ENCODE data around the gene CRMP1. TPM values are rescaled to one million over a fixed set of nuclear protein-coding genes. Genes with fewer than 3 reads are reported as not detected.

The CRMP1 gene
- total and polyA plus RNA-seq, 2 donors (not counting 3 experiments of a cell fraction or from before 2014, with no cell fraction given) = 0.06 TPM; not detected in 1

DNA sequence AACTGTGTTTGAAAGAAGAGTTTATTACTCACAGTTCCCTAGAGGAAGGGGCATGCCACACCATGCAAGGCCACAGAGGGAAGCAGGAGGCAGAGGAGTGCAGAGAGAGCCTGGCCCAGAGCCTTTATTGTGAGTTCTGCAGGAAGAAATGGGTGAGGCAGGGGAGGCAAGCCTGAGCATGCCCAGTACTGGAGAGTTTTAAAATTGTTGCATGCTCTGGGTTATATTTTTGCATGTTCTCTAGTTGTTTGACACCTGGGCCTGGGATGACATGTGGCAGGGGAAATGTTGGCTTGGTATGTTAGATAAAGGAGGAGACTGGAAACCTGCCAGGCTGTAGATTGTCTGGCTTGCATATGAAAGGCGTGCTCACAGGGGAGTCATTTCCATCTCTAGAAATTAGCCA lies 19.7 kb upstream of the CRMP1 start:
- Histone ChIP-seq H3K9ac (replicated peaks; ENCODE audit: extremely low read depth, insufficient read depth, low read length) (no peak overlapping the region), H2AFZ (ENCODE audit: low read depth, low read length) (no peak overlapping the region), H3K27ac (ENCODE audit: insufficient read depth, low read depth, low read length) (no peak overlapping the region), H3K4me3 (replicated peaks in 1 of 3; ENCODE audit: insufficient read depth in 1 of 3, low read depth in 1 of 3, low read length in 3 of 3) (no peak overlapping the region), H3K9me1 (replicated peaks; ENCODE audit: control insufficient read depth, extremely low read depth, insufficient read depth, low read length) (no peaks in the 10 kb centered on the region), H3K27me3 (ENCODE audit: control insufficient read depth in 2 of 2, insufficient read depth in 2 of 2, low read length in 2 of 2) (no peaks in the 10 kb centered on the region), H3K4me2 (ENCODE audit: insufficient read depth, low read length) (no peak overlapping the region), H3K79me2 (ENCODE audit: control insufficient read depth, insufficient read depth, low read length) (no peaks in the 10 kb centered on the region), H3K9me3 (replicated peaks; ENCODE audit: control insufficient read depth, insufficient read depth, low read length) (no peaks in the 10 kb centered on the region), H4K20me1 (replicated peaks; ENCODE audit: control insufficient read depth, extremely low read depth, insufficient read depth, low read length) (no peaks in the 10 kb centered on the region), H3K4me1 (ENCODE audit: control insufficient read depth, extremely low read depth, insufficient read depth, low read length) (no peaks in the 10 kb centered on the region), H3K36me3 (ENCODE audit: control insufficient read depth in 2 of 2, extremely low read depth in 1 of 2, insufficient read depth in 2 of 2, low read length in 2 of 2) (no peaks in the 10 kb centered on the region)
- no TSS peak for BruUV-seq (replicated peaks)
- intact Hi-C loops (cut with micrococcal nuclease) = no loop called here
- TF ChIP-seq POLR2AphosphoS5 (IDR thresholded peaks at IDR 0.05; ENCODE audit: insufficient read depth, low read depth, low read length) (no peak), GATA2 (IDR thresholded peaks at IDR 0.05; ENCODE audit: insufficient read depth, insufficient read length, low read depth, low read length) (no peak)
- TF ChIP-seq, protein P1, sequence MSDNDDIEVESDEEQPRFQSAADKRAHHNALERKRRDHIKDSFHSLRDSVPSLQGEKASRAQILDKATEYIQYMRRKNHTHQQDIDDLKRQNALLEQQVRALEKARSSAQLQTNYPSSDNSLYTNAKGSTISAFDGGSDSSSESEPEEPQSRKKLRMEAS (IDR thresholded peaks at IDR 0.05; ENCODE audit: insufficient read depth, insufficient read length) = no peak
- CTCF ChIA-PET = no interaction called here
- POLR2A ChIA-PET = no interaction called here
- FAIRE-seq (no peak), DNase-seq (ENCODE audit: low read depth, low spot score) (no peak)
- dilution Hi-C loops (cut with MboI; ENCODE audit: extremely low pct_ligation_motif_present, low sequenced_read_pairs) = no loop called here

DNA sequence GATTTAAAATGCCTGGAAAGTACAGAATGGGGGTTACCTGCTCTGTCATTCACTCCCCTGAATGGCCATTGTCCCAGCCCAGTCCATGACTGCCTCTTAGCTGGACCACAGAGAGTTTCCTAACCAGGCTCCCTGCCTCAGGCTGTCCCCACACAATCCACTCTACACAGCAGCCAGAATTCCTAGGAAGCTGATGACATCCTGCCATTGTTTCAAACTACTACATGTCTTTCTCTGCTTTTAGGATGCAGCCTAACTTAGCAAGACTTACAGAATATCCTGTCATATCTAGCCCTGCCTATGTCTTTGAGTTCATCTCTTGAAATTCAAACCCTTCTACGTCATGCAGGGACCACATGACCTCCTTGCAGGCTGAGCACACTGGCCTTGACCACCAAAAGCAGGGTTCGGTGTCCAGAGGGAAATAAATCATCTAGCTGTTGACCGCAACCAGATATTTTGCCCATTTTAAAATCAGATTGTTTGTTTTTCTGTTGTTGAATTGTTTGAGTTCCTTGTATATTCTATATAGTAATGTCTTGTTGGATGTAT lies 16.1 kb upstream of the CRMP1 start:
- no TSS peak for BruUV-seq (replicated peaks)
- Histone ChIP-seq H3K79me2 (ENCODE audit: control insufficient read depth, insufficient read depth, low read length) (no peaks in the 10 kb centered on the region), H3K4me3 (replicated peaks in 1 of 3; ENCODE audit: insufficient read depth in 1 of 3, low read depth in 1 of 3, low read length in 3 of 3) (no peak overlapping the region), H3K27ac (ENCODE audit: insufficient read depth, low read depth, low read length) (no peak overlapping the region), H3K27me3 (ENCODE audit: control insufficient read depth in 2 of 2, insufficient read depth in 2 of 2, low read length in 2 of 2) (no peaks in the 10 kb centered on the region), H3K9me3 (replicated peaks; ENCODE audit: control insufficient read depth, insufficient read depth, low read length) (no peaks in the 10 kb centered on the region), H3K36me3 (ENCODE audit: control insufficient read depth in 2 of 2, extremely low read depth in 1 of 2, insufficient read depth in 2 of 2, low read length in 2 of 2) (no peaks in the 10 kb centered on the region), H2AFZ (ENCODE audit: low read depth, low read length) (no peak overlapping the region), H3K4me2 (ENCODE audit: insufficient read depth, low read length) (no peak overlapping the region), H3K9me1 (replicated peaks; ENCODE audit: control insufficient read depth, extremely low read depth, insufficient read depth, low read length) (no peaks in the 10 kb centered on the region), H3K4me1 (ENCODE audit: control insufficient read depth, extremely low read depth, insufficient read depth, low read length) (no peaks in the 10 kb centered on the region), H4K20me1 (replicated peaks; ENCODE audit: control insufficient read depth, extremely low read depth, insufficient read depth, low read length) (no peaks in the 10 kb centered on the region), H3K9ac (replicated peaks; ENCODE audit: extremely low read depth, insufficient read depth, low read length) (no peak overlapping the region)
- dilution Hi-C loops (cut with MboI; ENCODE audit: extremely low pct_ligation_motif_present, low sequenced_read_pairs) (no loop called here), intact Hi-C loops (cut with micrococcal nuclease) (no loop called here)
- CTCF ChIA-PET = no interaction called here
- DNase-seq (ENCODE audit: low read depth, low spot score) = no peak
- no peak for FAIRE-seq
- POLR2A ChIA-PET = no interaction called here
- no peak for TF ChIP-seq EZH2 (IDR thresholded peaks at IDR 0.05; ENCODE audit: borderline replicate concordance, low read depth, low read length, severe bottlenecking)
- TF ChIP-seq, protein P2, sequence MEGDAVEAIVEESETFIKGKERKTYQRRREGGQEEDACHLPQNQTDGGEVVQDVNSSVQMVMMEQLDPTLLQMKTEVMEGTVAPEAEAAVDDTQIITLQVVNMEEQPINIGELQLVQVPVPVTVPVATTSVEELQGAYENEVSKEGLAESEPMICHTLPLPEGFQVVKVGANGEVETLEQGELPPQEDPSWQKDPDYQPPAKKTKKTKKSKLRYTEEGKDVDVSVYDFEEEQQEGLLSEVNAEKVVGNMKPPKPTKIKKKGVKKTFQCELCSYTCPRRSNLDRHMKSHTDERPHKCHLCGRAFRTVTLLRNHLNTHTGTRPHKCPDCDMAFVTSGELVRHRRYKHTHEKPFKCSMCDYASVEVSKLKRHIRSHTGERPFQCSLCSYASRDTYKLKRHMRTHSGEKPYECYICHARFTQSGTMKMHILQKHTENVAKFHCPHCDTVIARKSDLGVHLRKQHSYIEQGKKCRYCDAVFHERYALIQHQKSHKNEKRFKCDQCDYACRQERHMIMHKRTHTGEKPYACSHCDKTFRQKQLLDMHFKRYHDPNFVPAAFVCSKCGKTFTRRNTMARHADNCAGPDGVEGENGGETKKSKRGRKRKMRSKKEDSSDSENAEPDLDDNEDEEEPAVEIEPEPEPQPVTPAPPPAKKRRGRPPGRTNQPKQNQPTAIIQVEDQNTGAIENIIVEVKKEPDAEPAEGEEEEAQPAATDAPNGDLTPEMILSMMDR (IDR thresholded peaks at IDR 0.05; ENCODE audit: extremely low read depth in 1 of 2, insufficient read depth in 1 of 2, low read depth in 1 of 2, low read length in 2 of 2) = no peak
